ENCODE measurements around the gene FOXO3.
A peak's percentile ranks its signal among the peaks of the same experiment; 100 is the strongest.

The FOXO3 gene

DNA sequence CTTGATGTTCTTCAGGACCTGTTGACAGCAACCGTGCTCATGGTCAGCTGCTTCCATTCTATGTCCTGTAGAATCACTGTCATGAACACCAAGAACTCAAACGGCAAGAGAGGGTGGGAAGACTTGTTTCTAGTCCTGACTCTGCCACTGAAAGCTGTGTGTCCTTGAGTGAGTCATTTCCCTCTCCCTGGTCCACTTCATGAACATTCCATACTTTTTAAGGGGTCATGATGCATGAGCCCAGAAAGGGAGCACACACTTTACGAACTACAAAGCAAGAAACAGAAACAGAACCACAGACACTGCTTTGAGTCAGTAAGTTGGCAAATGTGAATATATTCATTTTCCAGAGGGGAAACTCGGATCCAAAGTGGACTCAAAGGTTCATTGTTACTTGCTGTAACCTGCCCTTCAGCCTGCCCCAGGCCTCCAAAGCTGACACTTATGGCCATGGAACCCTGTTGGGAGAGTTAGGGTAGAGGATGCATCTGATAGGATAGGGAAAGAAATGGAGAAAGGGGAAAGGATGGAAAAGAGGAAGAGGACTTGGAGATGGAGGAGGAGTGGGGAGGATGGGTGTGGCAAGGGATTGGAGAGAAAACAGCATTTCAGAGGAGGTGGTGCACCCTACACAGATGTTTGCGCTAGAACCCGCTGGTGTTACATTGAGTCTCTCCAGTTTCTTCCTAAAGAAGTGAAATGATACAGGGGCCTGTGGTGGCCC lies 129.8 kb downstream of the FOXO3 start:
- no peaks in the 10 kb centered on the region for H3K27me3 ChIP-seq (replicated peaks)
- peak; percentile 28 for DNase-seq
- no peak overlapping the region for H3K4me3 ChIP-seq (ENCODE audit: low read depth, low read length)
- no peaks in the 10 kb centered on the region for H3K36me3 ChIP-seq (replicated peaks)
- in situ Hi-C loops (cut with HindIII; ENCODE audit: low pct_ligation_motif_present, low sequenced_read_pairs), result no loop called here
- TF ChIP-seq, protein P1, sequence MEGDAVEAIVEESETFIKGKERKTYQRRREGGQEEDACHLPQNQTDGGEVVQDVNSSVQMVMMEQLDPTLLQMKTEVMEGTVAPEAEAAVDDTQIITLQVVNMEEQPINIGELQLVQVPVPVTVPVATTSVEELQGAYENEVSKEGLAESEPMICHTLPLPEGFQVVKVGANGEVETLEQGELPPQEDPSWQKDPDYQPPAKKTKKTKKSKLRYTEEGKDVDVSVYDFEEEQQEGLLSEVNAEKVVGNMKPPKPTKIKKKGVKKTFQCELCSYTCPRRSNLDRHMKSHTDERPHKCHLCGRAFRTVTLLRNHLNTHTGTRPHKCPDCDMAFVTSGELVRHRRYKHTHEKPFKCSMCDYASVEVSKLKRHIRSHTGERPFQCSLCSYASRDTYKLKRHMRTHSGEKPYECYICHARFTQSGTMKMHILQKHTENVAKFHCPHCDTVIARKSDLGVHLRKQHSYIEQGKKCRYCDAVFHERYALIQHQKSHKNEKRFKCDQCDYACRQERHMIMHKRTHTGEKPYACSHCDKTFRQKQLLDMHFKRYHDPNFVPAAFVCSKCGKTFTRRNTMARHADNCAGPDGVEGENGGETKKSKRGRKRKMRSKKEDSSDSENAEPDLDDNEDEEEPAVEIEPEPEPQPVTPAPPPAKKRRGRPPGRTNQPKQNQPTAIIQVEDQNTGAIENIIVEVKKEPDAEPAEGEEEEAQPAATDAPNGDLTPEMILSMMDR (IDR thresholded peaks at IDR 0.05; ENCODE audit: low read depth, low read length, missing control alignments), result no peak
- H3K27ac ChIP-seq, result no peak overlapping the region

DNA sequence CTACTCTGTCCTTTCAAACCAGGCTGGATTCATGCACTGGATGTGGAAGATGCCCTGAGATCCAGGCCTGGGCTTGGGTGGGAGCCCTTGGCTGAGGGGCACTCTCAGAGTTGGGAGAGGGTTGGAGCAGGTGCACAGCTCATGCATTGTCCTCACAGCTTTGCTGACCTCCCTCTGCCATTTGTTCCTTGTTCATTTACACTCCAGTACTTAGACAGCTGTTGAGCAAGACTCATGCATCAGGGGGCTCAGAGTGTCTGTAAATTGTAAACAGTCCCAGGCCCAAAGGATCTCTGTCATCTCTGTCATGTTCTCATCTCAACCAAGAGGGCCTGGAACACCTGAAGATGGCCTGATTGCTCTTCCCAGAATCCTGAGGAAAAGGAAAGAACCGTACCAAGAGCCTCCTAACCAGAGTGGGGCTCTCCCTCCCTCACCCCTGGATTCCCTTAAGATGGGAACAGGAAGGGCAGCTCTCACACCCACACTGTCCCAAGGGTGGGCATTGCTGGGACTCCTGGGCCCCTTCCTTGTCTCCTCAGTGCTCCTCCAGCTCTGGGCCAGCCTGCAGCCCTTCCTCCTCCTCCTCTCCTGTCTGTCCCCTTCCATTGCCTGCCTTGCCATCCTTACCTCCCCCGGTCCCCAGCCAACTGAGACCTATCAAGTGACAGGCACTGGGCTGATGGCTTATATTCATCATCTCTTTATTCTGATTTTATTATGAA lies 132.9 kb downstream of the FOXO3 start:
- Histone ChIP-seq H3K36me3 (replicated peaks) (no peaks in the 10 kb centered on the region), H3K27ac (no peak overlapping the region), H3K4me3 (ENCODE audit: low read depth, low read length) (no peak overlapping the region), H3K27me3 (replicated peaks) (no peaks in the 10 kb centered on the region)
- in situ Hi-C loops (cut with HindIII; ENCODE audit: low pct_ligation_motif_present, low sequenced_read_pairs), result no loop called here
- DNase-seq, result no peak
- TF ChIP-seq, protein P1 (IDR thresholded peaks at IDR 0.05; ENCODE audit: low read depth, low read length, missing control alignments), result no peak

DNA sequence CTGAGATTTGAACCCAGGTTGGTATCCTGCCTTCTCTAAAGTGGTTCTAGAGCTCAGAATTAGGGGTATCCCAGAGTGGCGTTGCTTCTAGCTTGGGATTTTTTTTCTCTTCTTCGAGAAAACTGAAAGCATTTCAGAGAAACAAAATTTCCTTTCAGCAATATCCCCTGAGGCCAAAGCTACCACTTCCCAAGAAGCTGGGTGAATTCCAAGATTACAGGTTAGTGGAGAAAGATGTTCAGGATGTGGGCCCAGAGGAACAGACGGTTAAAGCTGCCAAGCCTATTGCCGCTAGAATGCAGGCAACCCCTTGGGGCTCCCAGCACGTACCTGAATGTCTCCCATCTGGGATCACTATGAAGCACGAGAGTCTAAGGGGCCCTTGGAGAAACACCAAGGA lies 134.1 kb downstream of the FOXO3 start:
- Histone ChIP-seq H3K27me3 (replicated peaks) (no peaks in the 10 kb centered on the region), H3K27ac (no peak overlapping the region), H3K36me3 (replicated peaks) (no peaks in the 10 kb centered on the region), H3K4me3 (ENCODE audit: low read depth, low read length) (no peak overlapping the region)
- no peak for DNase-seq
- TF ChIP-seq, protein P1 (IDR thresholded peaks at IDR 0.05; ENCODE audit: low read depth, low read length, missing control alignments), result no peak
- in situ Hi-C loops (cut with HindIII; ENCODE audit: low pct_ligation_motif_present, low sequenced_read_pairs), result no loop called here

DNA sequence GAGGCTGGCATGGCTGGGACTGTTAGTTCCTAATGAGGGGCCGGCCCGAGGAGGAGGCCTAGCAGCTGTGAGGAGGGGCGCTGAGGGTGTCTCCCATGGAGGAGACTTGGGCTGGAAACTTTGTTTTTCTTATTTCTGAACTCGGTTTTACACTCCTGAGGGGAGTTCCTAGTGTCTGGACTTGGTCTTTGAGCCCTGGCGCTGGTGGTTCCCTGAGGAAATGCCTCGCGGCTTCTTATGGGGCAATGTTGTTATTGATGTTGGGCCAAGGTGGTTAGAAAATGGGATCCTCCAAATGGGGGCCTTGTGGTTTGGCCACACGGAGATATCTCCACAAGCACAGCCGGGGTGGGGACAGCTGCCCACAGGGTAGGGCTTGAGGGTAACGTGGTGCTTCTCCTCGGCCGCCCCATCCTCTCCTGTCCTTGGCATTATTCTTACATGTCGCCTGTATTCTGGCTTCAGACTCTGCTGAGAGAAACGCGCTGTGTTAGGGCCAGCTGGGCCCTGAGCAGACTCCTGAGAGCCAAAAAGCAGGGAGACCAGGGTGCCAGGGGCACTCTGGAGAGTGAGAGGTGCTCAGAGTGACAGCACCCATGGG lies 136.9 kb downstream of the FOXO3 start:
- Histone ChIP-seq H3K4me3 (ENCODE audit: low read depth, low read length) (no peak overlapping the region), H3K36me3 (replicated peaks) (no peaks in the 10 kb centered on the region), H3K27me3 (replicated peaks) (no peaks in the 10 kb centered on the region), H3K27ac (no peak overlapping the region)
- in situ Hi-C loops (cut with HindIII; ENCODE audit: low pct_ligation_motif_present, low sequenced_read_pairs), result no loop called here
- TF ChIP-seq, protein P1 (IDR thresholded peaks at IDR 0.05; ENCODE audit: low read depth, low read length, missing control alignments), result no peak
- no peak for DNase-seq

DNA sequence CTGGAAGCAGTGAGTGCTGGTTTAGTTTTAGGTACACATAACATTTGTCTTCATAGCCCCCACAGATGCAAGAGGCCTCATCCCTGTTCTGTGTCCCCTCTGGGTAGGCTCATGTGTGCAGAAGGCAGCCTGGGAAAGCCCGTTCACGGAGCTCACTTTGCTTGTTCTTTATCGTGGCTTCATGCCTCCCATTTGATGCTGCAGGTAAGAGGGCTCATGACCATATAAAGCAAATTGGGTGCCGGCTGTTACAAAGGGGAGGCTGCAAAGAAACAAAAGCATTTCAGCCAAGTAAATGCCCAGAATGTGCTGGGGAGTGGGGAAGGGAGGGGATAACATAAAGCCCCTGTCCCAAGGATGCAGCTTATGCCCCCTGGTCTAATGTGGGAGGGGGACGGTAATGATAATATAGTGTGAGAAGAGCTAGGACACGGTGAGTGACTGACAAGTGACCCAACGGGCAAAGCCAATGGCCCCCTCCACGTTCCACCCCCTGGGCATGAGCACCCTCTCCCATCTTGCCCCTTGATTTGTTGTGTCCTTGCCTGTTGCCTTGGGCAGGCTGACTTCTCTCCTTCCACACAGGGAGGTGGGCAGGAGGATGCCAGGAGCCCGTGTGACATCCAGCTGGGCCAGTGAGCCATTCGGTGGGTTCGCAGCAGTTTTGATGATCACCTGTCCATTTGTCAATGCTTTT lies 138.0 kb downstream of the FOXO3 start:
- Histone ChIP-seq H3K36me3 (replicated peaks) (no peaks in the 10 kb centered on the region), H3K27ac (no peak overlapping the region), H3K27me3 (replicated peaks) (no peaks in the 10 kb centered on the region), H3K4me3 (ENCODE audit: low read depth, low read length) (no peak overlapping the region)
- no peak for DNase-seq
- in situ Hi-C loops (cut with HindIII; ENCODE audit: low pct_ligation_motif_present, low sequenced_read_pairs), result no loop called here
- TF ChIP-seq, protein P1 (IDR thresholded peaks at IDR 0.05; ENCODE audit: low read depth, low read length, missing control alignments), result no peak

All from brain microvascular endothelial cell (primary cell).